IPS DF 4.7 (cell line): ENCODE results near the gene LRRC56.

Experiments
- DNase-seq: peaks from one replicate; pipeline ENCODE4 v3.0.0-alpha.2; 2013; ENCODE audit warnings: low spot score; ENCODE audit errors: extremely low read depth

The LRRC56 gene

GRCh38 chr11:592918-593317, 55.6 kb downstream of the LRRC56 start:
- no peak for DNase-seq

- no peak for DNase-seq
Measured at GRCh38 chr11:593347-593746, 56.0 kb downstream of the LRRC56 start.

- DNase-seq, result no peak
Measured at GRCh38 chr11:595400-595799, 58.1 kb downstream of the LRRC56 start.

DNA sequence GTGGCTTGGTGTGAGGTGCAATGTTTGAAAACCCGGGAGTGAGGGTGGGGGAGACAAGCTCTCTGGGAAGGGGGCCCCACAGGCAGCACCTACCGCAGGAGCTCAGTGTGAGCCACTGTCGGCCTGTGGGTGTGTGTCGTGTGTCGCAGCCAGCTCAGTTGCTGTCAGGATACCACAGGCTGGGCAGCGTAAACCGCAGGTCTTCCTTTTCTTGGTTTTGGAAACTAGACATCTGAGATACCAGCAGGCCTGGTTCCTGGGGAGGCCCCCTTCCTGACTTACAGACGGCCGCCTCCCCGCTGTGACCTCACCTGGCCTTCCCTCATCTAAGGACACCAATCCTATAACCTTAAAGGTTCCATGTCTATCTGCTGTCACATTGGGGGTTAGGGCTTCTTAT, 59.0 kb downstream of the LRRC56 start:
- DNase-seq, result no peak

DNA sequence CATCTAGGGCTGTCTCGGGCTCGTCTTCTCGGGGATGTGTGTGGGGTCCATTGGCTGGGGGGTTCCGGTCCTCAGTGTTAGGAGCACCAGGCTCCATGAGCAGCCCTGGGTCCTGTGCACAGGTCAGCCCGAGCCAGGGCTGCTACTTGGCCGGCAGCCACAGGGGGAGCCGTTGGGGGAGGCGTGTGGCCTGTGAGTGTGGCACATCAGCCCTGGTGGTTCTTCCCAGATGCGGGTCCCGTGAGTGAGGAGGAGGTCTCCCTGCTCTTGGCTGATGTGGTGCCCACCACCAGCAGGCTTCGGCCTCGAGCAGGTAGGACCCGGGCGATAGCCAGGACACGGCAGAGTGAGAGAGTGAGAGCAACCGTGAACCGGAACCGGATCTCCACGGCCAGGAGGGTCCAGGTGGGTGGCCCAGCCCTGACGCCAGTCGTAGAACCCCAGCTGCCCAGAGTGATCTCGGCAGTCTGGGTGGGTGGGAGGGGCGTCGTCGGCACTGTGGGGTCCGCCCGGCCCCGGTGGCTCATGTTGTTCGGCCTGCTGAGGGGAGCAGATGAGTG, 59.9 kb downstream of the LRRC56 start:
- DNase-seq, result no peak

GRCh38 chr11:598005-598680, 60.8 kb downstream of the LRRC56 start:
- DNase-seq, result no peak

- DNase-seq, result no peak
Measured at GRCh38 chr11:601573-602245, 64.4 kb downstream of the LRRC56 start.

- DNase-seq, result no peak
Measured at GRCh38 chr11:603154-603553, 65.8 kb downstream of the LRRC56 start.
